Uterus (tissue), 4 donors: Measurements from ENCODE around the gene FAM83D. TPM values are rescaled to one million over a fixed set of nuclear protein-coding genes. Genes with fewer than 3 reads are reported as not detected.

ENCODE experiments used
- DNase-seq, 2 donors: peaks; one replicate each; pipeline ENCODE4 v3.0.0-alpha.2; 2019 to 2020
- H3K27ac ChIP-seq, 2 donors: fragments of 200-600 bp; sonication (generic); 1 replicate in 1 of 2; 2 replicates in 1 of 2; pipeline ENCODE4 v1.5.1; 2016 to 2018
- H3K27me3 ChIP-seq, 2 donors: fragments of 200-600 bp; sonication (generic); one replicate each; pipeline ENCODE4 v1.5.1; 2018 to 2019; ENCODE audit warnings: control low read depth in 1 of 2
- H3K36me3 ChIP-seq, 2 donors: fragments of 200-600 bp; sonication (generic); one replicate each; pipeline ENCODE4 v1.5.1; 2019; ENCODE audit warnings: control low read depth in 1 of 2
- H3K4me1 ChIP-seq, 2 donors: fragments of 200-600 bp; sonication (generic); one replicate each; pipeline ENCODE4 v1.5.1; 2018 to 2019; ENCODE audit warnings: control low read depth in 1 of 2
- H3K4me3 ChIP-seq, 2 donors: fragments of 200-600 bp; sonication (generic); 1 replicate in 1 of 2; 2 replicates in 1 of 2; pipeline ENCODE4 v1.5.1; 2018 to 2019; ENCODE audit warnings: mild to moderate bottlenecking in 1 of 2
- H3K9me3 ChIP-seq, 2 donors: fragments of 200-600 bp; sonication (generic); one replicate each; pipeline ENCODE4 v1.5.1; 2019; ENCODE audit warnings: control low read depth in 1 of 2
- CTCF ChIP-seq, 4 experiments: fragments of 200-600 bp in 2 of 4; fragments of 450-650 bp in 2 of 4; sonication (generic) in 2 of 4; IDR thresholded peaks; one replicate each; pipeline ENCODE4 v1.5.1; 2016 to 2019; ENCODE audit warnings: antibody characterized with exemption in 4 of 4, mild to moderate bottlenecking in 2 of 4, moderate library complexity in 1 of 4
- POLR2A ChIP-seq, 2 donors: fragments of 450-650 bp; IDR thresholded peaks; one replicate each; pipeline ENCODE4 v1.6.1; 2016; ENCODE audit warnings: antibody characterized with exemption in 2 of 2, mild to moderate bottlenecking in 1 of 2, moderate library complexity in 1 of 2
- intact Hi-C: fragments of 100-400 bp; cut with DNase I; formaldehyde crosslinking; loops from one replicate; pipeline ENCODE4 v1.15.1; 2023; ENCODE audit warnings: low total_unique reads
- total RNA-seq, 4 donors: library from RNA; depleted of rRNA in 3 of 4; stranded (reverse); fragments of >200 nt in 3 of 4; gene quantifications; one replicate each; pipeline versions ENCODE4 v1.1.0 to v1.2.4, GENCODE V29; 2014 to 2023
- donor health status: DM: yes; HTN: yes; CAD: no.

FAM83D gene
- total RNA-seq, 4 donors from 2014 or later = 0.61 to 15.1 TPM; not detected in 2

DNA sequence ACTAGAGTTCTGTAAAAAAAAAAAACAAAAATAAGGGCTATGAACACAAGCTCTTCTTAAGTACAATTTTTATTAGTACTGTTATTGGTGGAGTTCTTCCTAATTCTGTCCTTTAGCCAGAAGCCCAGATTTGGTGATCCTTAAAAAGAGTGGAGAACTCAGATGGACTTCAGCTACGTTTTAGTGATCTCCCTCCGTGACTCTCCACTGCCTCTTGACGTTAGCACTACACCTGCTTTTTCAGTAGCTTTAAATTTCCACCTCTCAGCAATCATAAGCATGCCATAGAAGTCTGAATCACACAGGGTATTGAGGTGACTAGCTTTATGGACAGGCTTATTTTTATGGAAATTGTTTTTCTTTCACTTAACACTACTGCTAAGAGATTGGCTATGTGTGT lies 53.6 kb downstream of the FAM83D start:
- Histone ChIP-seq H3K4me1 (peaks cover 0 to 3% of the 10 kb centered on the region in 2 donors), H3K27me3 (no peaks in the 10 kb centered on the region), H3K9me3 (no peaks in the 10 kb centered on the region), H3K27ac (no peak overlapping the region), H3K36me3 (no peaks in the 10 kb centered on the region), H3K4me3 (no peak overlapping the region)
- no peak for DNase-seq
- intact Hi-C loops = no loop called here
- TF ChIP-seq CTCF (IDR thresholded peaks at IDR 0.05) (no peak), POLR2A (IDR thresholded peaks at IDR 0.05) (no peak)

DNA sequence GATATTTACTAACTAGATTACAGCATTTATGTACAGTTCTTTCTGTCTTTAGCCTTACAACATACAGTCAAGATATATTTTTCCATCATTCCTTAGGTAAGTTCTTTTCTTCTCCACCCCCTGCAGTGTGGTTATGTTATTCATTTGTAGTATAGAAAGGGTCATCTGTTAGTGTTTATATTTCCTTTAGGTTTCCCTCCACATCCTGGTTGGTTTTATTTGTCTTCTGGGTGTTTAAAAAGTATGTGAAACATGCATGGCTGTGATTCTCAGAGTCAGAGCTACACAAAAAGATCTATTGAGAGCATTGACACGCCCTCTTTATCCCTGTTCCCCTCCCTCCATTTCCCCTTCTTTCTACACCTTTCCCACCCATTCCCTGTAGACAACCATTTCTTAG lies 56.1 kb downstream of the FAM83D start:
- no peaks in the 10 kb centered on the region for H3K36me3 ChIP-seq
- TF ChIP-seq CTCF (IDR thresholded peaks at IDR 0.05) = no peak
- no peak for TF ChIP-seq POLR2A (IDR thresholded peaks at IDR 0.05)
- no peak overlapping the region for H3K27ac ChIP-seq
- H3K9me3 ChIP-seq = no peaks in the 10 kb centered on the region
- no peak for DNase-seq
- no peaks in the 10 kb centered on the region for H3K27me3 ChIP-seq
- intact Hi-C loops = no loop called here
- no peak overlapping the region for H3K4me3 ChIP-seq
- H3K4me1 ChIP-seq = peaks cover 4 to 14% of the 10 kb centered on the region in 2 donors

- intact Hi-C loops = no loop called here
- TF ChIP-seq POLR2A (IDR thresholded peaks at IDR 0.05) (no peak), CTCF (IDR thresholded peaks at IDR 0.05) (no peak)
- H3K27ac ChIP-seq = peak overlapping the region; percentile 65 to 87
- no peaks in the 10 kb centered on the region for H3K36me3 ChIP-seq
- H3K27me3 ChIP-seq = no peaks in the 10 kb centered on the region
- peaks cover 4 to 14% of the 10 kb centered on the region in 2 donors for H3K4me1 ChIP-seq
- no peak overlapping the region for H3K4me3 ChIP-seq
- DNase-seq = no peak
- no peaks in the 10 kb centered on the region for H3K9me3 ChIP-seq
These were observed 58.8 kb downstream of the FAM83D start for GRCh38 chr20:38985060-38985459.

GRCh38 chr20:38985603-38986170 lies 59.5 kb downstream of the FAM83D start:
- Histone ChIP-seq H3K27me3 (no peaks in the 10 kb centered on the region), H3K4me3 (no peak overlapping the region), H3K9me3 (no peaks in the 10 kb centered on the region), H3K4me1 (peaks cover 4 to 14% of the 10 kb centered on the region in 2 donors), H3K36me3 (no peaks in the 10 kb centered on the region), H3K27ac (peak overlapping the region; percentile 68 to 87)
- intact Hi-C loops = no loop called here
- TF ChIP-seq CTCF (IDR thresholded peaks at IDR 0.05) (no peak), POLR2A (IDR thresholded peaks at IDR 0.05) (no peak)
- no peak for DNase-seq

DNA sequence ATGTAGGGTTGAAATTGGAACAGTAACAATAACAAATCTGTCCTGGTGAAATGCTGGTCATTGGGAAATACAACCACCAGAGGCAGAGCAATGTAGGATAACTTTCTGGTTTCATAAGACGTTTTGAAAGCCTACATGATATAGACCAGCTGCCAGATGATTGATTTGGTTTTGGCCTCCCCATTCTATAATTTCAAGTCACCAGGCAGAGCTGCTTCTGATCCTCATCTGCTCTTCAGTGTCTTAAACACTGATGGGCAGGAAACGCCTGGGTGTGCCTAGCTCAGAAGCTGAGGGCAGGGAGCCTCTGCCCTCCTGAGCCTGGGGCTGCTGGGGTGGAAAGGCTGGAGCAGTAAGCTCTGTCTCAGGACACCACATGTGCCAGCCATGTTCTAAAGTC lies 60.4 kb downstream of the FAM83D start:
- DNase-seq = peak in 1 of 2 donors; percentile 24
- Histone ChIP-seq H3K4me3 (no peak overlapping the region), H3K27ac (peak overlapping the region; percentile 68 to 87), H3K9me3 (no peaks in the 10 kb centered on the region), H3K4me1 (peaks cover 4 to 14% of the 10 kb centered on the region in 2 donors), H3K36me3 (no peaks in the 10 kb centered on the region), H3K27me3 (no peaks in the 10 kb centered on the region)
- TF ChIP-seq CTCF (IDR thresholded peaks at IDR 0.05) (no peak), POLR2A (IDR thresholded peaks at IDR 0.05) (no peak)
- intact Hi-C loops = no loop called here
